ENCODE data around the gene C4orf50.

Gene C4orf50

GRCh38 chr4:6047130-6047673, 29.0 kb upstream of the C4orf50 start:
- no peak overlapping the region for H3K27ac Mint-ChIP-seq
- peaks cover 50% of the 10 kb centered on the region for H3K27me3 Mint-ChIP-seq (ENCODE audit: low read depth)
- no peaks in the 10 kb centered on the region for H3K36me3 Mint-ChIP-seq (ENCODE audit: low read depth)
- H3K4me3 Mint-ChIP-seq, result no peak overlapping the region
- no peak for TF ChIP-seq CTCF (IDR thresholded peaks at IDR 0.05; ENCODE audit: unreplicated experiment in 3 of 3)
- H3K4me1 Mint-ChIP-seq, result peaks cover 5% of the 10 kb centered on the region
- no peaks in the 10 kb centered on the region for H3K9me3 Mint-ChIP-seq

- Mint-ChIP-seq H3K9me3 (no peaks in the 10 kb centered on the region), H3K4me3 (no peak overlapping the region), H3K27me3 (ENCODE audit: low read depth) (peaks cover 55% of the 10 kb centered on the region), H3K4me1 (peaks cover 5% of the 10 kb centered on the region), H3K36me3 (ENCODE audit: low read depth) (no peaks in the 10 kb centered on the region), H3K27ac (no peak overlapping the region)
- TF ChIP-seq CTCF (IDR thresholded peaks at IDR 0.05; ENCODE audit: unreplicated experiment in 3 of 3), result no peak
Measured at GRCh38 chr4:6046526-6047129, 28.4 kb upstream of the C4orf50 start.

- no peak overlapping the region for H3K4me3 Mint-ChIP-seq
- TF ChIP-seq CTCF (IDR thresholded peaks at IDR 0.05; ENCODE audit: unreplicated experiment in 3 of 3), result no peak
- no peaks in the 10 kb centered on the region for H3K36me3 Mint-ChIP-seq (ENCODE audit: low read depth)
- H3K9me3 Mint-ChIP-seq, result no peaks in the 10 kb centered on the region
- no peaks in the 10 kb centered on the region for H3K4me1 Mint-ChIP-seq
- peaks cover 55% of the 10 kb centered on the region for H3K27me3 Mint-ChIP-seq (ENCODE audit: low read depth)
- no peak overlapping the region for H3K27ac Mint-ChIP-seq
Measured at GRCh38 chr4:6044805-6045204, 26.6 kb upstream of the C4orf50 start.

- H3K4me3 Mint-ChIP-seq, result no peak overlapping the region
- no peak overlapping the region for H3K27ac Mint-ChIP-seq
- H3K27me3 Mint-ChIP-seq (ENCODE audit: low read depth), result peaks cover 53% of the 10 kb centered on the region
- H3K36me3 Mint-ChIP-seq (ENCODE audit: low read depth), result no peaks in the 10 kb centered on the region
- no peaks in the 10 kb centered on the region for H3K4me1 Mint-ChIP-seq
- no peak for TF ChIP-seq CTCF (IDR thresholded peaks at IDR 0.05; ENCODE audit: unreplicated experiment in 3 of 3)
- H3K9me3 Mint-ChIP-seq, result no peaks in the 10 kb centered on the region
Measured at GRCh38 chr4:6044276-6044675, 26.0 kb upstream of the C4orf50 start.

- no peak overlapping the region for H3K4me3 Mint-ChIP-seq
- no peaks in the 10 kb centered on the region for H3K9me3 Mint-ChIP-seq
- no peaks in the 10 kb centered on the region for H3K36me3 Mint-ChIP-seq (ENCODE audit: low read depth)
- TF ChIP-seq CTCF (IDR thresholded peaks at IDR 0.05; ENCODE audit: unreplicated experiment in 3 of 3), result no peak
- H3K27me3 Mint-ChIP-seq (ENCODE audit: low read depth), result peaks cover 53% of the 10 kb centered on the region
- H3K27ac Mint-ChIP-seq, result no peak overlapping the region
- no peaks in the 10 kb centered on the region for H3K4me1 Mint-ChIP-seq
Measured at GRCh38 chr4:6043843-6044242, 25.6 kb upstream of the C4orf50 start.

- H3K36me3 Mint-ChIP-seq (ENCODE audit: low read depth), result no peaks in the 10 kb centered on the region
- H3K9me3 Mint-ChIP-seq, result no peaks in the 10 kb centered on the region
- H3K27me3 Mint-ChIP-seq (ENCODE audit: low read depth), result peaks cover 48% of the 10 kb centered on the region
- H3K4me3 Mint-ChIP-seq, result no peak overlapping the region
- TF ChIP-seq CTCF (IDR thresholded peaks at IDR 0.05; ENCODE audit: unreplicated experiment in 3 of 3), result no peak
- H3K4me1 Mint-ChIP-seq, result no peaks in the 10 kb centered on the region
- H3K27ac Mint-ChIP-seq, result no peak overlapping the region
Measured at GRCh38 chr4:6043188-6043587, 25.0 kb upstream of the C4orf50 start.

All from nephron (organoid).